ENCODE results near the gene KDM3A.

DNA sequence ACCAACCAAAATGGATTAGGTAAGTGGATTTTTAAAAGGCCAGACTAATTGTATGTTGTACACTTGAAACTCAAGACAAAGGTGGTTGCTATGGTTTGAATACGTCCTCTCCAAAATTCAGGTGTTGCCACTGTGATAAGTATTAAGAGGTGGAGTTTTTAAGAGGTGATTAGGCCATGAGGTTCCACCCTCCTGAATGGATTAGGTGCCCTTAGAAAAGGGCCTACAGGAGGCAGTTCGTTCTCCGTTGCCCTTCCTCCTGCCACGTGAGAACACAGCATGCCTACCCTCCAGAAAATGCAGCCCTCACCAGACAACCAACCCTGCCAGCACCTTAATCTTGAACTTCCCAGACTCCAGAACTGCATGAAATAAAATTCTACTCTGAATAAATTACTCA, 70.9 kb downstream of the KDM3A start:
- TF ChIP-seq SCRT1 (tag by site-specific recombination; IDR thresholded peaks at IDR 0.05; ENCODE audit: borderline replicate concordance): no peak
- no peak for TF ChIP-seq EGR2 (tag by site-specific recombination; IDR thresholded peaks at IDR 0.05; ENCODE audit: low read depth)
- TF ChIP-seq, protein P1, sequence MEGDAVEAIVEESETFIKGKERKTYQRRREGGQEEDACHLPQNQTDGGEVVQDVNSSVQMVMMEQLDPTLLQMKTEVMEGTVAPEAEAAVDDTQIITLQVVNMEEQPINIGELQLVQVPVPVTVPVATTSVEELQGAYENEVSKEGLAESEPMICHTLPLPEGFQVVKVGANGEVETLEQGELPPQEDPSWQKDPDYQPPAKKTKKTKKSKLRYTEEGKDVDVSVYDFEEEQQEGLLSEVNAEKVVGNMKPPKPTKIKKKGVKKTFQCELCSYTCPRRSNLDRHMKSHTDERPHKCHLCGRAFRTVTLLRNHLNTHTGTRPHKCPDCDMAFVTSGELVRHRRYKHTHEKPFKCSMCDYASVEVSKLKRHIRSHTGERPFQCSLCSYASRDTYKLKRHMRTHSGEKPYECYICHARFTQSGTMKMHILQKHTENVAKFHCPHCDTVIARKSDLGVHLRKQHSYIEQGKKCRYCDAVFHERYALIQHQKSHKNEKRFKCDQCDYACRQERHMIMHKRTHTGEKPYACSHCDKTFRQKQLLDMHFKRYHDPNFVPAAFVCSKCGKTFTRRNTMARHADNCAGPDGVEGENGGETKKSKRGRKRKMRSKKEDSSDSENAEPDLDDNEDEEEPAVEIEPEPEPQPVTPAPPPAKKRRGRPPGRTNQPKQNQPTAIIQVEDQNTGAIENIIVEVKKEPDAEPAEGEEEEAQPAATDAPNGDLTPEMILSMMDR (tag by site-specific recombination; IDR thresholded peaks at IDR 0.05): no peak
- no peak for TF ChIP-seq ZNF776 (tag by site-specific recombination; IDR thresholded peaks at IDR 0.05; ENCODE audit: borderline replicate concordance)
- no peak for TF ChIP-seq GLI4 (tag by site-specific recombination; IDR thresholded peaks at IDR 0.05)
- no peak for TF ChIP-seq BCL11A (tag by site-specific recombination; IDR thresholded peaks at IDR 0.05; ENCODE audit: low read depth)
- TF ChIP-seq, protein P2, sequence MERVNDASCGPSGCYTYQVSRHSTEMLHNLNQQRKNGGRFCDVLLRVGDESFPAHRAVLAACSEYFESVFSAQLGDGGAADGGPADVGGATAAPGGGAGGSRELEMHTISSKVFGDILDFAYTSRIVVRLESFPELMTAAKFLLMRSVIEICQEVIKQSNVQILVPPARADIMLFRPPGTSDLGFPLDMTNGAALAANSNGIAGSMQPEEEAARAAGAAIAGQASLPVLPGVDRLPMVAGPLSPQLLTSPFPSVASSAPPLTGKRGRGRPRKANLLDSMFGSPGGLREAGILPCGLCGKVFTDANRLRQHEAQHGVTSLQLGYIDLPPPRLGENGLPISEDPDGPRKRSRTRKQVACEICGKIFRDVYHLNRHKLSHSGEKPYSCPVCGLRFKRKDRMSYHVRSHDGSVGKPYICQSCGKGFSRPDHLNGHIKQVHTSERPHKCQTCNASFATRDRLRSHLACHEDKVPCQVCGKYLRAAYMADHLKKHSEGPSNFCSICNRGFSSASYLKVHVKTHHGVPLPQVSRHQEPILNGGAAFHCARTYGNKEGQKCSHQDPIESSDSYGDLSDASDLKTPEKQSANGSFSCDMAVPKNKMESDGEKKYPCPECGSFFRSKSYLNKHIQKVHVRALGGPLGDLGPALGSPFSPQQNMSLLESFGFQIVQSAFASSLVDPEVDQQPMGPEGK (tag by site-specific recombination; IDR thresholded peaks at IDR 0.05): no peak
- TF ChIP-seq REPIN1 (tag by site-specific recombination; IDR thresholded peaks at IDR 0.05; ENCODE audit: low read depth): no peak
- TF ChIP-seq, protein P3, sequence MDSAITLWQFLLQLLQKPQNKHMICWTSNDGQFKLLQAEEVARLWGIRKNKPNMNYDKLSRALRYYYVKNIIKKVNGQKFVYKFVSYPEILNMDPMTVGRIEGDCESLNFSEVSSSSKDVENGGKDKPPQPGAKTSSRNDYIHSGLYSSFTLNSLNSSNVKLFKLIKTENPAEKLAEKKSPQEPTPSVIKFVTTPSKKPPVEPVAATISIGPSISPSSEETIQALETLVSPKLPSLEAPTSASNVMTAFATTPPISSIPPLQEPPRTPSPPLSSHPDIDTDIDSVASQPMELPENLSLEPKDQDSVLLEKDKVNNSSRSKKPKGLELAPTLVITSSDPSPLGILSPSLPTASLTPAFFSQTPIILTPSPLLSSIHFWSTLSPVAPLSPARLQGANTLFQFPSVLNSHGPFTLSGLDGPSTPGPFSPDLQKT (IDR thresholded peaks at IDR 0.05; ENCODE audit: borderline replicate concordance, low read depth, low read length): no peak
- TF ChIP-seq ZNF610 (tag by site-specific recombination; IDR thresholded peaks at IDR 0.05; ENCODE audit: borderline replicate concordance): no peak
- TF ChIP-seq ZNF23 (tag by site-specific recombination; IDR thresholded peaks at IDR 0.05; ENCODE audit: borderline replicate concordance): no peak
- no peak for TF ChIP-seq BCL11B (tag by site-specific recombination; IDR thresholded peaks at IDR 0.05; ENCODE audit: low read depth)
- TF ChIP-seq ZNF76 (tag by site-specific recombination; IDR thresholded peaks at IDR 0.05; ENCODE audit: borderline replicate concordance, low read depth): no peak
- TF ChIP-seq, protein P4, sequence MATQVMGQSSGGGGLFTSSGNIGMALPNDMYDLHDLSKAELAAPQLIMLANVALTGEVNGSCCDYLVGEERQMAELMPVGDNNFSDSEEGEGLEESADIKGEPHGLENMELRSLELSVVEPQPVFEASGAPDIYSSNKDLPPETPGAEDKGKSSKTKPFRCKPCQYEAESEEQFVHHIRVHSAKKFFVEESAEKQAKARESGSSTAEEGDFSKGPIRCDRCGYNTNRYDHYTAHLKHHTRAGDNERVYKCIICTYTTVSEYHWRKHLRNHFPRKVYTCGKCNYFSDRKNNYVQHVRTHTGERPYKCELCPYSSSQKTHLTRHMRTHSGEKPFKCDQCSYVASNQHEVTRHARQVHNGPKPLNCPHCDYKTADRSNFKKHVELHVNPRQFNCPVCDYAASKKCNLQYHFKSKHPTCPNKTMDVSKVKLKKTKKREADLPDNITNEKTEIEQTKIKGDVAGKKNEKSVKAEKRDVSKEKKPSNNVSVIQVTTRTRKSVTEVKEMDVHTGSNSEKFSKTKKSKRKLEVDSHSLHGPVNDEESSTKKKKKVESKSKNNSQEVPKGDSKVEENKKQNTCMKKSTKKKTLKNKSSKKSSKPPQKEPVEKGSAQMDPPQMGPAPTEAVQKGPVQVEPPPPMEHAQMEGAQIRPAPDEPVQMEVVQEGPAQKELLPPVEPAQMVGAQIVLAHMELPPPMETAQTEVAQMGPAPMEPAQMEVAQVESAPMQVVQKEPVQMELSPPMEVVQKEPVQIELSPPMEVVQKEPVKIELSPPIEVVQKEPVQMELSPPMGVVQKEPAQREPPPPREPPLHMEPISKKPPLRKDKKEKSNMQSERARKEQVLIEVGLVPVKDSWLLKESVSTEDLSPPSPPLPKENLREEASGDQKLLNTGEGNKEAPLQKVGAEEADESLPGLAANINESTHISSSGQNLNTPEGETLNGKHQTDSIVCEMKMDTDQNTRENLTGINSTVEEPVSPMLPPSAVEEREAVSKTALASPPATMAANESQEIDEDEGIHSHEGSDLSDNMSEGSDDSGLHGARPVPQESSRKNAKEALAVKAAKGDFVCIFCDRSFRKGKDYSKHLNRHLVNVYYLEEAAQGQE (tag by site-specific recombination; IDR thresholded peaks at IDR 0.05): no peak

Data from HEK293 (cell line).